GM21360 (cell line): ENCODE data around the gene SF3B6.
"Not testable (repeated sequence)": the region's sequence is repeated elsewhere in the genome, so short reads cannot be mapped to it uniquely, and the experiment has no call there.

ENCODE experiments used
- ATAC-seq: cut with Tn5 transposase; IDR thresholded peaks from one replicate; pipeline ENCODE4 v1.9.1; 2021; ENCODE audit warnings: mild to moderate bottlenecking, moderate library complexity; ENCODE audit not compliant: unreplicated experiment

SF3B6 gene

GRCh38 chr2:24075915-24076848, at the start of gene SF3B6:
Gene SF3B6, minus strand, starts transcription at chr2:24076326. Its CDS starts 97 bp downstream, at chr2:24076229.
- ATAC-seq = peak; percentile 94

- ATAC-seq = peak; percentile 4
Measured at GRCh38 chr2:24123922-24124580, 47.9 kb upstream of the SF3B6 start.

GRCh38 chr2:24123195-24123921, 47.2 kb upstream of the SF3B6 start, which contains the start of the genes FAM228B and PFN4:
Gene FAM228B, plus strand, starts transcription at chr2:24123469. Its CDS starts 893 bp downstream, at chr2:24124362.
Gene PFN4, minus strand, starts transcription at chr2:24123334. Its CDS starts 799 bp downstream, at chr2:24122535.
- peak; percentile 87 for ATAC-seq

- ATAC-seq = no peak
Measured at GRCh38 chr2:24122366-24123194, 46.5 kb upstream of the SF3B6 start.

GRCh38 chr2:24121469-24121868, 45.3 kb upstream of the SF3B6 start:
- no peak for ATAC-seq

- no peak for ATAC-seq
Measured at GRCh38 chr2:24121066-24121465, 44.9 kb upstream of the SF3B6 start.

GRCh38 chr2:24117902-24118301, 41.8 kb upstream of the SF3B6 start:
- ATAC-seq = no peak

- no peak for ATAC-seq
Measured at GRCh38 chr2:24115057-24115456, 38.9 kb upstream of the SF3B6 start.

- ATAC-seq = no peak
Measured at GRCh38 chr2:24111407-24111901, 35.3 kb upstream of the SF3B6 start.

GRCh38 chr2:24110660-24111303, 34.7 kb upstream of the SF3B6 start:
- ATAC-seq = no peak

- not testable (repeated sequence) for ATAC-seq
Measured at GRCh38 chr2:24109431-24109830, 33.3 kb upstream of the SF3B6 start.

- ATAC-seq = no peak
Measured at GRCh38 chr2:24107336-24107735, 31.2 kb upstream of the SF3B6 start.

GRCh38 chr2:24106786-24107185, 30.7 kb upstream of the SF3B6 start:
- ATAC-seq = no peak

- ATAC-seq = no peak
Measured at GRCh38 chr2:24105816-24106215, 29.7 kb upstream of the SF3B6 start.

- no peak for ATAC-seq
Measured at GRCh38 chr2:24104906-24105305, 28.8 kb upstream of the SF3B6 start.

- ATAC-seq = no peak
Measured at GRCh38 chr2:24104110-24104650, 28.1 kb upstream of the SF3B6 start.

- no peak for ATAC-seq
Measured at GRCh38 chr2:24102677-24103076, 26.6 kb upstream of the SF3B6 start.

GRCh38 chr2:24101992-24102391, 25.9 kb upstream of the SF3B6 start:
- no peak for ATAC-seq

- ATAC-seq = not testable (repeated sequence)
Measured at GRCh38 chr2:24100732-24101131, 24.6 kb upstream of the SF3B6 start.
